Lower lobe of right lung (tissue), 2 donors: ENCODE data around the gene RUNDC3A. TPM values are rescaled to one million over a fixed set of nuclear protein-coding genes. Genes with fewer than 3 reads are reported as not detected.

Source experiments
- ATAC-seq, 2 donors: fragments of 200-7000 bp; cut with Tn5 transposase; one replicate each; pipeline ENCODE4 v1.9.1; 2020 to 2022; ENCODE audit warnings: mild to moderate bottlenecking in 2 of 2, moderate library complexity in 2 of 2
- DNase-seq: peaks from one replicate; pipeline ENCODE4 v3.0.0-alpha.2; 2020
- H3K27ac ChIP-seq: fragments of 200-600 bp; one replicate; pipeline ENCODE4 v1.8.0; 2022
- H3K27me3 ChIP-seq: fragments of 200-600 bp; one replicate; pipeline ENCODE4 v1.8.0; 2022; ENCODE audit warnings: low read depth
- H3K36me3 ChIP-seq: fragments of 200-600 bp; one replicate; pipeline ENCODE4 v1.8.0; 2022; ENCODE audit warnings: mild to moderate bottlenecking
- H3K4me1 ChIP-seq: fragments of 200-600 bp; one replicate; pipeline ENCODE4 v1.8.0; 2022
- H3K4me3 ChIP-seq: fragments of 200-600 bp; one replicate; pipeline ENCODE4 v1.8.0; 2022; ENCODE audit warnings: mild to moderate bottlenecking
- H3K9me3 ChIP-seq: fragments of 200-600 bp; one replicate; pipeline ENCODE4 v1.8.0; 2022
- CTCF ChIP-seq: fragments of 200-600 bp; IDR thresholded peaks from one replicate; pipeline ENCODE4 v1.8.0; 2022; ENCODE audit warnings: antibody characterized with exemption, mild to moderate bottlenecking
- intact Hi-C: fragments of 100-400 bp; cut with DNase I; formaldehyde crosslinking; loops from one replicate; pipeline ENCODE4 v1.11.0; 2022
- total RNA-seq: library from RNA; stranded (reverse); fragmentation: NEBNext Ultra II Directional; extraction: Animal tissue kit (Norgen Biotek cat#: 25700); gene quantifications from one replicate; pipeline ENCODE4 v1.2.1, GENCODE V29; 2021
- donor health status: DM: no; HTN: yes; CAD: no; lungs with severe emphysema.

RUNDC3A gene
- total RNA-seq, 1 donor from 2014 or later = 0.38 TPM

GRCh38 chr17:44266402-44267164 lies 41.8 kb upstream of the RUNDC3A start:
- DNase-seq (no peak), ATAC-seq (no peak)
- TF ChIP-seq CTCF = no peak

GRCh38 chr17:44267165-44267455 lies 41.3 kb upstream of the RUNDC3A start:
- Histone ChIP-seq H3K4me3 (no peak overlapping the region), H3K9me3 (no peaks in the 10 kb centered on the region), H3K27me3 (peaks cover 4% of the 10 kb centered on the region), H3K36me3 (no peaks in the 10 kb centered on the region), H3K27ac (no peak overlapping the region), H3K4me1 (peaks cover 2% of the 10 kb centered on the region)
- TF ChIP-seq CTCF = no peak
- intact Hi-C loops = no loop called here
- no peak for DNase-seq
- no peak for ATAC-seq

More at GRCh38 chr17:44266402-44267164, 41.8 kb upstream of the RUNDC3A start:
- Histone ChIP-seq H3K9me3 (no peaks in the 10 kb centered on the region), H3K4me3 (no peak overlapping the region), H3K36me3 (no peaks in the 10 kb centered on the region), H3K4me1 (no peaks in the 10 kb centered on the region), H3K27ac (no peak overlapping the region), H3K27me3 (peaks cover 4% of the 10 kb centered on the region)
- intact Hi-C loops = no loop called here

GRCh38 chr17:44267818-44268490 lies 40.4 kb upstream of the RUNDC3A start, which contains the start of gene SLC4A1:
TSS of gene SLC4A1 (minus strand) at chr17:44268135. CDS start at chr17:44262866, 5,269 bp downstream.
- ATAC-seq = no peak
- Histone ChIP-seq H3K4me1 (peaks cover 5% of the 10 kb centered on the region), H3K27ac (no peak within 1 kb of the TSS), H3K9me3 (no peaks in the 10 kb centered on the region), H3K36me3 (no peaks in the 10 kb centered on the region), H3K4me3 (no peak within 1 kb of the TSS), H3K27me3 (peaks cover 4% of the 10 kb centered on the region)
- intact Hi-C loops = no loop called here
- DNase-seq = no peak
- no peak for TF ChIP-seq CTCF

GRCh38 chr17:44268709-44269534 lies 39.5 kb upstream of the RUNDC3A start:
- no peak overlapping the region for H3K27ac ChIP-seq
- TF ChIP-seq CTCF = no peak
- H3K4me3 ChIP-seq = no peak overlapping the region
- intact Hi-C loops = no loop called here
- H3K9me3 ChIP-seq = no peaks in the 10 kb centered on the region
- ATAC-seq = no peak
- peaks cover 5% of the 10 kb centered on the region for H3K4me1 ChIP-seq
- no peak for DNase-seq
- H3K36me3 ChIP-seq = no peaks in the 10 kb centered on the region
- H3K27me3 ChIP-seq = peaks cover 4% of the 10 kb centered on the region

GRCh38 chr17:44269535-44270240 lies 38.7 kb upstream of the RUNDC3A start:
- no peaks in the 10 kb centered on the region for H3K36me3 ChIP-seq
- H3K9me3 ChIP-seq = no peaks in the 10 kb centered on the region
- no peak for TF ChIP-seq CTCF
- ATAC-seq = no peak
- no peak overlapping the region for H3K27ac ChIP-seq
- H3K4me3 ChIP-seq = no peak overlapping the region
- peaks cover 4% of the 10 kb centered on the region for H3K27me3 ChIP-seq
- intact Hi-C loops = no loop called here
- no peak for DNase-seq
- peaks cover 5% of the 10 kb centered on the region for H3K4me1 ChIP-seq
